Lower leg skin (tissue), 3 donors: ENCODE results near the gene LPA.
"Not testable (repeated sequence)": the region's sequence is repeated elsewhere in the genome, so short reads cannot be mapped to it uniquely, and the experiment has no call there.

Experiments
- CTCF ChIP-seq, 3 donors: fragments of 450-650 bp; IDR thresholded peaks; one replicate each; pipeline ENCODE4 v1.5.1; 2016; ENCODE audit warnings: antibody characterized with exemption in 3 of 3, mild to moderate bottlenecking in 3 of 3, moderate library complexity in 2 of 3
- POLR2A ChIP-seq, 2 donors: fragments of 450-650 bp; IDR thresholded peaks; one replicate each; pipeline ENCODE4 v1.6.1; 2016 to 2017; ENCODE audit warnings: antibody characterized with exemption in 2 of 2, mild to moderate bottlenecking in 1 of 2, moderate library complexity in 1 of 2

- TF ChIP-seq CTCF, POLR2A (IDR thresholded peaks at IDR 0.05): not testable (repeated sequence)
Measured at GRCh38 chr6:160595297-160595696, 68.8 kb downstream of the LPA start.
